Astrocyte (in vitro differentiated cells and primary cell): ENCODE measurements around the gene NRIP2. TPM values are rescaled to one million over a fixed set of nuclear protein-coding genes. Genes with fewer than 3 reads are reported as not detected.

Source experiments
- DNase-seq: peaks from one replicate; pipeline ENCODE4 v3.0.0-alpha.2; 2010; ENCODE audit warnings: low read depth
- FAIRE-seq: peaks from 2 replicates; lab custom pipeline; 2011; peaks lifted over from hg19 to GRCh38; lab: Jason Lieb, UNC
- H2AFZ ChIP-seq: 2 replicates; pipeline ENCODE4 v1.6.0; 2012; ENCODE audit warnings: low read depth, low read length, inconsistent platforms
- H3K27ac ChIP-seq: 2 replicates; pipeline ENCODE4 v1.5.1; 2011; ENCODE audit warnings: low read depth, low read length, inconsistent platforms
- H3K27me3 ChIP-seq: 2 replicates; pipeline ENCODE4 v1.6.0; 2011; ENCODE audit warnings: low read length, inconsistent platforms; ENCODE audit not compliant: insufficient read depth
- H3K36me3 ChIP-seq: 2 replicates; pipeline ENCODE4 v1.5.1; 2011; ENCODE audit warnings: low read length, inconsistent platforms; ENCODE audit not compliant: insufficient read depth
- H3K4me1 ChIP-seq: 2 replicates; pipeline ENCODE4 v1.5.1; 2011; ENCODE audit warnings: low read length, inconsistent platforms; ENCODE audit not compliant: insufficient read depth
- H3K4me2 ChIP-seq: 2 replicates; pipeline ENCODE4 v1.6.0; 2012; ENCODE audit warnings: low read length, inconsistent platforms
- H3K4me3 ChIP-seq: 2 replicates; pipeline ENCODE4 v1.5.1; 2011; ENCODE audit warnings: low read depth, mild to moderate bottlenecking, low read length, inconsistent platforms; ENCODE audit not compliant: insufficient read depth
- H3K79me2 ChIP-seq: 2 replicates; pipeline ENCODE4 v1.6.0; 2012; ENCODE audit warnings: mild to moderate bottlenecking, low read length, inconsistent platforms; ENCODE audit not compliant: insufficient read depth
- H3K9ac ChIP-seq: 2 replicates; pipeline ENCODE4 v1.6.0; 2012; ENCODE audit warnings: mild to moderate bottlenecking, low read length, inconsistent platforms
- H3K9me3 ChIP-seq: 2 replicates; pipeline ENCODE4 v1.5.1; 2012; ENCODE audit warnings: low read depth, mild to moderate bottlenecking, low read length, inconsistent platforms; ENCODE audit not compliant: insufficient read depth
- H4K20me1 ChIP-seq: 2 replicates; pipeline ENCODE4 v1.6.0; 2012; ENCODE audit warnings: low read length, inconsistent platforms; ENCODE audit not compliant: insufficient read depth
- H3K27ac Mint-ChIP-seq: one replicate; pipeline ENCODE4 v1.8.0; 2021; ENCODE audit warnings: mild to moderate bottlenecking, mixed read lengths; ENCODE audit not compliant: unreplicated experiment
- H3K27me3 Mint-ChIP-seq: one replicate; pipeline ENCODE4 v1.8.0; 2021; ENCODE audit warnings: low read depth, mixed read lengths; ENCODE audit not compliant: unreplicated experiment
- H3K36me3 Mint-ChIP-seq: one replicate; pipeline ENCODE4 v1.8.0; 2021; ENCODE audit warnings: low read depth, mixed read lengths; ENCODE audit not compliant: unreplicated experiment
- H3K4me1 Mint-ChIP-seq: one replicate; pipeline ENCODE4 v1.8.0; 2021; ENCODE audit warnings: low read depth, mixed read lengths; ENCODE audit not compliant: unreplicated experiment
- H3K4me3 Mint-ChIP-seq: one replicate; pipeline ENCODE4 v1.8.0; 2021; ENCODE audit warnings: mild to moderate bottlenecking, moderate library complexity, mixed read lengths; ENCODE audit not compliant: unreplicated experiment
- H3K9me3 Mint-ChIP-seq: one replicate; pipeline ENCODE4 v1.8.0; 2021; ENCODE audit warnings: mild to moderate bottlenecking, mixed read lengths; ENCODE audit not compliant: unreplicated experiment
- CTCF ChIP-seq: IDR thresholded peaks from 2 replicates; pipeline ENCODE4 v1.5.1; 2011; ENCODE audit warnings: low read depth, mild to moderate bottlenecking, inconsistent platforms, low read length, moderate library complexity; ENCODE audit not compliant: insufficient read depth
- EZH2 ChIP-seq: IDR thresholded peaks from 2 replicates; pipeline ENCODE4 v1.6.1; 2012; ENCODE audit warnings: mild to moderate bottlenecking, low read length, inconsistent platforms; ENCODE audit not compliant: insufficient read depth
- total RNA-seq: library from RNA; stranded (reverse); gene quantifications from 2 replicates; pipeline ENCODE4 v1.2.1, GENCODE V29; 2021

NRIP2 gene
- total RNA-seq, 1 donor from 2014 or later: not detected

- Histone ChIP-seq H3K4me2 (no peak overlapping the region), H3K4me1 (peaks cover 6% of the 10 kb centered on the region), H3K4me3 (no peak overlapping the region), H3K9me3 (no peaks in the 10 kb centered on the region), H4K20me1 (no peaks in the 10 kb centered on the region), H2AFZ (no peak overlapping the region), H3K9ac (no peak overlapping the region), H3K27ac (no peak overlapping the region), H3K79me2 (no peaks in the 10 kb centered on the region), H3K36me3 (no peaks in the 10 kb centered on the region), H3K27me3 (peaks cover 36% of the 10 kb centered on the region)
- Mint-ChIP-seq H3K36me3 (no peaks in the 10 kb centered on the region), H3K27me3 (peaks cover 44% of the 10 kb centered on the region), H3K9me3 (no peaks in the 10 kb centered on the region), H3K4me1 (no peaks in the 10 kb centered on the region), H3K4me3 (no peak overlapping the region), H3K27ac (no peak overlapping the region)
- TF ChIP-seq CTCF (no peak), EZH2 (no peak)
- no peak for FAIRE-seq
- no peak for DNase-seq
These were observed 49.8 kb downstream of the NRIP2 start for GRCh38 chr12:2785017-2785416.

- DNase-seq (no peak), FAIRE-seq (peak; percentile 26)
- no peaks in the 10 kb centered on the region for H3K36me3 ChIP-seq
- H3K4me1 ChIP-seq: peaks cover 6% of the 10 kb centered on the region
- H3K27me3 Mint-ChIP-seq: peaks cover 42% of the 10 kb centered on the region
- no peaks in the 10 kb centered on the region for H3K79me2 ChIP-seq
- peaks cover 31% of the 10 kb centered on the region for H3K27me3 ChIP-seq
- H3K4me2 ChIP-seq: peak overlapping the region; percentile 76
- no peak overlapping the region for H3K4me3 Mint-ChIP-seq
- H2AFZ ChIP-seq: peak overlapping the region; percentile 44
- H4K20me1 ChIP-seq: no peaks in the 10 kb centered on the region
- H3K9ac ChIP-seq: no peak overlapping the region
- no peaks in the 10 kb centered on the region for H3K36me3 Mint-ChIP-seq
- H3K27ac Mint-ChIP-seq: no peak overlapping the region
- no peaks in the 10 kb centered on the region for H3K9me3 ChIP-seq
- H3K4me3 ChIP-seq: no peak overlapping the region
- H3K4me1 Mint-ChIP-seq: no peaks in the 10 kb centered on the region
- TF ChIP-seq EZH2 (no peak), CTCF (peak; percentile 87)
- no peak overlapping the region for H3K27ac ChIP-seq
- H3K9me3 Mint-ChIP-seq: no peaks in the 10 kb centered on the region
These were observed 50.8 kb downstream of the NRIP2 start for GRCh38 chr12:2783936-2784600.

GRCh38 chr12:2779281-2779680 lies 55.6 kb downstream of the NRIP2 start:
- no peak for FAIRE-seq
- H2AFZ ChIP-seq: no peak overlapping the region
- H3K9me3 Mint-ChIP-seq: no peaks in the 10 kb centered on the region
- H3K4me1 ChIP-seq: peaks cover 6% of the 10 kb centered on the region
- no peak overlapping the region for H3K27ac Mint-ChIP-seq
- peaks cover 28% of the 10 kb centered on the region for H3K27me3 ChIP-seq
- no peak overlapping the region for H3K4me3 ChIP-seq
- no peaks in the 10 kb centered on the region for H3K4me1 Mint-ChIP-seq
- H3K79me2 ChIP-seq: no peaks in the 10 kb centered on the region
- TF ChIP-seq CTCF: no peak
- no peak for TF ChIP-seq EZH2
- no peaks in the 10 kb centered on the region for H3K9me3 ChIP-seq
- no peak overlapping the region for H3K4me3 Mint-ChIP-seq
- H3K9ac ChIP-seq: no peak overlapping the region
- no peak overlapping the region for H3K27ac ChIP-seq
- no peaks in the 10 kb centered on the region for H3K36me3 ChIP-seq
- H3K36me3 Mint-ChIP-seq: peaks cover 2% of the 10 kb centered on the region
- no peaks in the 10 kb centered on the region for H4K20me1 ChIP-seq
- H3K4me2 ChIP-seq: no peak overlapping the region
- peaks cover 53% of the 10 kb centered on the region for H3K27me3 Mint-ChIP-seq
- DNase-seq: no peak
